HEK293 (cell line): Measurements from ENCODE around the gene NR3C2.

ENCODE experiments used
- CTCF ChIA-PET: fragments of 350-600 bp; formaldehyde crosslinking; extraction: SDS; loops from one replicate; lab custom pipeline; 2021; ENCODE audit warnings: antibody characterized with exemption; lab: Yijun Ruan, JAX
- POLR2A ChIA-PET: fragments of 300-600 bp; formaldehyde crosslinking; extraction: SDS; loops from one replicate; lab custom pipeline; 2020; ENCODE audit warnings: antibody characterized with exemption, inconsistent platforms; lab: Yijun Ruan, JAX
- H3K27ac ChIP-seq: fragments of 200-500 bp; sonication (Bioruptor generic); 2 replicates; pipeline ENCODE4 v1.5.1; 2014; ENCODE audit warnings: low read depth, low read length, control low read depth, inconsistent platforms; ENCODE audit errors: extremely low read depth
- H3K36me3 ChIP-seq, 2 experiments: fragments of 200-500 bp in 1 of 2; sonication (Bioruptor generic) in 1 of 2; 1 replicate in 1 of 2; 2 replicates in 1 of 2; pipeline ENCODE4 v1.5.1; 2014 to 2017; ENCODE audit warnings: inconsistent platforms in 2 of 2, low read length in 2 of 2; ENCODE audit not compliant: control insufficient read depth in 2 of 2, insufficient read depth in 1 of 2
- H3K4me1 ChIP-seq: fragments of 200-500 bp; sonication (Bioruptor generic); 2 replicates; pipeline ENCODE4 v1.5.1; 2014; ENCODE audit warnings: mild to moderate bottlenecking, low read length, inconsistent platforms; ENCODE audit not compliant: control insufficient read depth, insufficient read depth
- H3K4me3 ChIP-seq: 2 replicates; pipeline ENCODE4 v1.5.1; 2011; ENCODE audit warnings: low read depth, mild to moderate bottlenecking, control low read depth, low read length, moderate library complexity
- H3K9me3 ChIP-seq: fragments of 200-500 bp; sonication (Bioruptor generic); 2 replicates; pipeline ENCODE4 v1.5.1; 2014; ENCODE audit warnings: low read depth, low read length, inconsistent platforms; ENCODE audit not compliant: control insufficient read depth, insufficient read depth
- HOXC10 ChIP-seq: sonication (generic); formaldehyde crosslinking; IDR thresholded peaks from 2 replicates; pipeline ENCODE4 v1.8.1; 2023; ENCODE audit warnings: mild to moderate bottlenecking, missing genetic modification reagents
- HOXD13 ChIP-seq: sonication (generic); formaldehyde crosslinking; IDR thresholded peaks from 2 replicates; pipeline ENCODE4 v1.8.0; 2022; ENCODE audit warnings: missing genetic modification reagents, borderline replicate concordance
- KLF10 ChIP-seq: fragments of 450-650 bp; IDR thresholded peaks from 2 replicates; pipeline ENCODE4 v1.5.1; 2018; ENCODE audit warnings: missing biosample characterization, mild to moderate bottlenecking, missing genetic modification characterization
- OVOL3 ChIP-seq: fragments of 450-650 bp; formaldehyde crosslinking; IDR thresholded peaks from 2 replicates; pipeline ENCODE4 v1.5.1; 2016; ENCODE audit warnings: missing biosample characterization, missing genetic modification characterization
- PRDM1 ChIP-seq: fragments of 450-650 bp; formaldehyde crosslinking; IDR thresholded peaks from 2 replicates; pipeline ENCODE4; 2016; ENCODE audit warnings: missing biosample characterization, missing genetic modification characterization
- SCRT2 ChIP-seq: fragments of 450-650 bp; formaldehyde crosslinking; IDR thresholded peaks from 2 replicates; pipeline ENCODE4 v1.5.1; 2016; ENCODE audit warnings: missing biosample characterization, missing genetic modification characterization
- WT1 ChIP-seq: fragments of 450-650 bp; formaldehyde crosslinking; IDR thresholded peaks from 2 replicates; pipeline ENCODE4 v1.5.1; 2016; ENCODE audit warnings: missing biosample characterization, missing genetic modification characterization
- ZBTB20 ChIP-seq: fragments of 450-650 bp; formaldehyde crosslinking; IDR thresholded peaks from 2 replicates; pipeline ENCODE4 v1.5.1; 2016; ENCODE audit warnings: missing biosample characterization, missing genetic modification characterization
- ZBTB21 ChIP-seq: fragments of 450-650 bp; formaldehyde crosslinking; IDR thresholded peaks from 2 replicates; pipeline ENCODE4 v1.5.1; 2017; ENCODE audit warnings: missing biosample characterization, missing genetic modification characterization
- ZBTB48 ChIP-seq: fragments of 450-650 bp; formaldehyde crosslinking; IDR thresholded peaks from 2 replicates; pipeline ENCODE4 v1.5.1; 2016; ENCODE audit warnings: missing biosample characterization, missing genetic modification characterization
- ZFHX2 ChIP-seq: fragments of 450-650 bp; formaldehyde crosslinking; conservative IDR thresholded peaks from 2 replicates; pipeline ENCODE4 v1.5.1; 2016; ENCODE audit warnings: missing biosample characterization, missing genetic modification characterization
- ZFP37 ChIP-seq: fragments of 450-650 bp; formaldehyde crosslinking; IDR thresholded peaks from 2 replicates; pipeline ENCODE4 v1.5.1; 2016; ENCODE audit warnings: missing biosample characterization, missing genetic modification characterization
- ZNF133 ChIP-seq: fragments of 450-650 bp; formaldehyde crosslinking; IDR thresholded peaks from 2 replicates; pipeline ENCODE4 v1.5.1; 2016; ENCODE audit warnings: missing biosample characterization, missing genetic modification characterization
- ZNF140 ChIP-seq: fragments of 450-650 bp; formaldehyde crosslinking; IDR thresholded peaks from 2 replicates; pipeline ENCODE4 v1.5.1; 2016; ENCODE audit warnings: missing biosample characterization, missing genetic modification characterization
- ZNF184 ChIP-seq: fragments of 450-650 bp; IDR thresholded peaks from 2 replicates; pipeline ENCODE4 v1.5.1; 2018; ENCODE audit warnings: missing biosample characterization, mild to moderate bottlenecking, missing genetic modification characterization
- ZNF223 ChIP-seq: fragments of 450-650 bp; formaldehyde crosslinking; IDR thresholded peaks from 2 replicates; pipeline ENCODE4 v1.5.1; 2016; ENCODE audit warnings: missing biosample characterization, missing genetic modification characterization
- ZNF239 ChIP-seq: fragments of 450-650 bp; formaldehyde crosslinking; IDR thresholded peaks from 2 replicates; pipeline ENCODE4 v1.5.1; 2016; ENCODE audit warnings: missing biosample characterization, missing genetic modification characterization
- ZNF274 ChIP-seq, 2 experiments: fragments of 200-500 bp in 1 of 2; fragments of 450-650 bp in 1 of 2; sonication (Bioruptor generic) in 1 of 2; formaldehyde crosslinking in 1 of 2; IDR thresholded peaks; 2 replicates each; pipeline versions ENCODE4 v1.5.1 to v1.6.1; 2014 to 2016; ENCODE audit warnings: borderline replicate concordance in 1 of 2, inconsistent platforms in 1 of 2, low read length in 1 of 2, missing biosample characterization in 1 of 2, missing genetic modification characterization in 1 of 2
- ZNF302 ChIP-seq: fragments of 450-650 bp; formaldehyde crosslinking; IDR thresholded peaks from 2 replicates; pipeline ENCODE4 v1.5.1; 2016; ENCODE audit warnings: missing biosample characterization, missing genetic modification characterization, low read depth
- ZNF366 ChIP-seq: fragments of 450-650 bp; formaldehyde crosslinking; conservative IDR thresholded peaks from 2 replicates; pipeline ENCODE4 v1.5.1; 2016; ENCODE audit warnings: missing biosample characterization, missing genetic modification characterization
- ZNF394 ChIP-seq: fragments of 450-650 bp; formaldehyde crosslinking; IDR thresholded peaks from 2 replicates; pipeline ENCODE4 v1.5.1; 2016; ENCODE audit warnings: missing biosample characterization, missing genetic modification characterization, mild to moderate bottlenecking, moderate library complexity, borderline replicate concordance
- ZNF423 ChIP-seq: fragments of 450-650 bp; formaldehyde crosslinking; IDR thresholded peaks from 2 replicates; pipeline ENCODE4 v1.5.1; 2016; ENCODE audit warnings: missing biosample characterization, missing genetic modification characterization
- ZNF558 ChIP-seq: fragments of 450-650 bp; formaldehyde crosslinking; IDR thresholded peaks from 2 replicates; pipeline ENCODE4 v1.5.1; 2016; ENCODE audit warnings: missing biosample characterization, missing genetic modification characterization
- ZNF610 ChIP-seq: fragments of 450-650 bp; formaldehyde crosslinking; IDR thresholded peaks from 2 replicates; pipeline ENCODE4 v1.5.1; 2016; ENCODE audit warnings: missing biosample characterization, missing genetic modification characterization, borderline replicate concordance
- ZNF747 ChIP-seq: fragments of 450-650 bp; formaldehyde crosslinking; IDR thresholded peaks from 2 replicates; pipeline ENCODE4 v1.5.1; 2016; ENCODE audit warnings: missing biosample characterization, missing genetic modification characterization
- ZNF776 ChIP-seq: fragments of 450-650 bp; formaldehyde crosslinking; IDR thresholded peaks from 2 replicates; pipeline ENCODE4 v1.5.0; 2017; ENCODE audit warnings: missing biosample characterization, missing genetic modification characterization, borderline replicate concordance
- ZNF837 ChIP-seq: fragments of 450-650 bp; formaldehyde crosslinking; IDR thresholded peaks from 2 replicates; pipeline ENCODE4 v1.5.1; 2016; ENCODE audit warnings: missing biosample characterization, missing genetic modification characterization
- ZSCAN23 ChIP-seq: fragments of 450-650 bp; formaldehyde crosslinking; IDR thresholded peaks from 2 replicates; pipeline ENCODE4 v1.5.1; 2016; ENCODE audit warnings: missing biosample characterization, missing genetic modification characterization
- ZXDB ChIP-seq: fragments of 450-650 bp; formaldehyde crosslinking; IDR thresholded peaks from 2 replicates; pipeline ENCODE4 v1.5.1; 2016; ENCODE audit warnings: missing biosample characterization, missing genetic modification characterization
- TF ChIP-seq, protein P1 (sequence below): fragments of 450-650 bp; formaldehyde crosslinking; IDR thresholded peaks from 2 replicates; pipeline ENCODE4 v1.5.1; 2016; ENCODE audit warnings: missing biosample characterization, missing genetic modification characterization
- TF ChIP-seq, protein P2 (sequence below): fragments of 450-650 bp; formaldehyde crosslinking; IDR thresholded peaks from 2 replicates; pipeline ENCODE4 v1.5.1; 2016; ENCODE audit warnings: missing biosample characterization, missing genetic modification characterization
- TF ChIP-seq, protein P3 (sequence below): fragments of 450-650 bp; formaldehyde crosslinking; IDR thresholded peaks from 2 replicates; pipeline ENCODE4 v1.5.1; 2016; ENCODE audit warnings: missing biosample characterization, missing genetic modification characterization

Gene NR3C2

DNA sequence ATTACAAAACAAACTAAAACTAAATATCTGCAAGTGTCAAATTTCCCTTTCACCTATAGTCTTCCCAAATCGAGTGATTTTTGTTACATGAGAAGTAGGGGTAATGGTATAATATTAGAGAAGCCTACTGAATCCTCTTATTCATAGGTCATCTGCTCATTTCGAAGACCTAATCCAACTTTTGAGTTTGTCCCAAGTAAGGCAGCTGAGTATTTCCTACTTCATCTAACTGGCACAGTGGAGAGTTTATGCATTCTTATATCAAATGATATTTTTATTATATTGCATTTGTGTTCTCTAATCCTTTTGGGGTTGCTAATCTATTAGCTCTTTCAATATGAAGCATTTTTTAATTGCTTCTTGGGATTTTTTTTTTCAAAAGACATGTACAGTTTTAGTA lies 7.7 kb upstream of the NR3C2 start:
- Histone ChIP-seq H3K27ac (no peak overlapping the region), H3K4me1 (peaks cover 6% of the 10 kb centered on the region)
- no peak for TF ChIP-seq ZNF747 (tag by site-specific recombination)
- TF ChIP-seq, protein P1, sequence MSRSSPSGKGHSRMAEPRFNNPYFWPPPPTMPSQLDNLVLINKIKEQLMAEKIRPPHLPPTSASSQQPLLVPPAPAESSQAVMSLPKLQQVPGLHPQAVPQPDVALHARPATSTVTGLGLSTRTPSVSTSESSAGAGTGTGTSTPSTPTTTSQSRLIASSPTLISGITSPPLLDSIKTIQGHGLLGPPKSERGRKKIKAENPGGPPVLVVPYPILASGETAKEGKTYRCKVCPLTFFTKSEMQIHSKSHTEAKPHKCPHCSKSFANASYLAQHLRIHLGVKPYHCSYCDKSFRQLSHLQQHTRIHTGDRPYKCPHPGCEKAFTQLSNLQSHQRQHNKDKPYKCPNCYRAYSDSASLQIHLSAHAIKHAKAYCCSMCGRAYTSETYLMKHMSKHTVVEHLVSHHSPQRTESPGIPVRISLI (tag by site-specific recombination), result no peak
- no peak for TF ChIP-seq ZSCAN23 (tag by site-specific recombination)
- TF ChIP-seq ZNF610, result no peak
- no peak for TF ChIP-seq ZBTB20
- no peak for TF ChIP-seq ZNF184 (tag by site-specific recombination)
- TF ChIP-seq ZBTB48 (tag by site-specific recombination), result no peak
- TF ChIP-seq ZNF274 (IDR thresholded peaks at IDR 0.05; ENCODE audit: low read length), result no peak
- TF ChIP-seq ZNF274 (tag by site-specific recombination; IDR thresholded peaks at IDR 0.05; ENCODE audit: borderline replicate concordance), result no peak
- TF ChIP-seq ZFP37, result no peak
- TF ChIP-seq ZNF394 (tag by site-specific recombination), result no peak
- TF ChIP-seq ZNF837 (tag by site-specific recombination), result no peak
- TF ChIP-seq ZNF776 (tag by site-specific recombination), result no peak
- TF ChIP-seq, protein P2, sequence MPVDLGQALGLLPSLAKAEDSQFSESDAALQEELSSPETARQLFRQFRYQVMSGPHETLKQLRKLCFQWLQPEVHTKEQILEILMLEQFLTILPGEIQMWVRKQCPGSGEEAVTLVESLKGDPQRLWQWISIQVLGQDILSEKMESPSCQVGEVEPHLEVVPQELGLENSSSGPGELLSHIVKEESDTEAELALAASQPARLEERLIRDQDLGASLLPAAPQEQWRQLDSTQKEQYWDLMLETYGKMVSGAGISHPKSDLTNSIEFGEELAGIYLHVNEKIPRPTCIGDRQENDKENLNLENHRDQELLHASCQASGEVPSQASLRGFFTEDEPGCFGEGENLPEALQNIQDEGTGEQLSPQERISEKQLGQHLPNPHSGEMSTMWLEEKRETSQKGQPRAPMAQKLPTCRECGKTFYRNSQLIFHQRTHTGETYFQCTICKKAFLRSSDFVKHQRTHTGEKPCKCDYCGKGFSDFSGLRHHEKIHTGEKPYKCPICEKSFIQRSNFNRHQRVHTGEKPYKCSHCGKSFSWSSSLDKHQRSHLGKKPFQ (tag by site-specific recombination), result no peak
- no peak for TF ChIP-seq ZNF239
- no peak for TF ChIP-seq HOXD13 (CRISPR knock-in tag)
- no peak for TF ChIP-seq OVOL3 (tag by site-specific recombination)
- no peak for TF ChIP-seq ZFHX2 (tag by site-specific recombination)
- no peak for TF ChIP-seq SCRT2 (tag by site-specific recombination)
- TF ChIP-seq ZNF423, result no peak
- TF ChIP-seq, all 188 proteins: peak for 0
- Histone ChIP-seq H3K9me3 (no peaks in the 10 kb centered on the region), H3K36me3 (no peaks in the 10 kb centered on the region), H3K4me3 (no peak overlapping the region)
- ChIA-PET POLR2A (no interaction called here), CTCF (no interaction called here)

DNA sequence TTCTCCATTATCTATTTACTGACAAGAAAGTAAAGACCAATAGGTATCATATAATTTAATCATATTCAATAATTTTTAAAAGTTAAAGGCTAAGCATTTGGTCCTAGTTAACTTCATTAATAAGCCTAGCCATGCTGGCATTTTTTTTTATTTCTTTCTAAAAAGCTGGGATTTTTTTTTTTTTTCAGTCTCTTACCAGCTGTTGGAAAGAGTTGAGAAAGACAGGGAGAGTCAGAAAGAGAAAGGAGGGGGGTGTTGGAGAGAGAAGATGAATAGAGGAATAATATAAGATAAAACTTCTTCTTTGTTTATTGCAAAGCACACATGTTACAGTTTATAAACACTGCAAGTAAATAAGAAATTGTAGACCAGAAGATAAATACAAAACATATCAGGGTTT lies 5.9 kb upstream of the NR3C2 start:
- POLR2A ChIA-PET, result no interaction called here
- no peak overlapping the region for H3K27ac ChIP-seq
- TF ChIP-seq ZNF140 (tag by site-specific recombination), result no peak
- 0 out of 2 replicates have a peak, but pooled peaks have one; percentile 31 for TF ChIP-seq PRDM1 (tag by site-specific recombination)
- no peak for TF ChIP-seq ZNF302 (tag by site-specific recombination)
- no peak for TF ChIP-seq HOXC10 (CRISPR knock-in tag)
- TF ChIP-seq, all 188 proteins: peak for 1
- Histone ChIP-seq H3K4me3 (no peak overlapping the region), H3K36me3 (no peaks in the 10 kb centered on the region), H3K9me3 (no peaks in the 10 kb centered on the region), H3K4me1 (peaks cover 6% of the 10 kb centered on the region)
- CTCF ChIA-PET, result no interaction called here

DNA sequence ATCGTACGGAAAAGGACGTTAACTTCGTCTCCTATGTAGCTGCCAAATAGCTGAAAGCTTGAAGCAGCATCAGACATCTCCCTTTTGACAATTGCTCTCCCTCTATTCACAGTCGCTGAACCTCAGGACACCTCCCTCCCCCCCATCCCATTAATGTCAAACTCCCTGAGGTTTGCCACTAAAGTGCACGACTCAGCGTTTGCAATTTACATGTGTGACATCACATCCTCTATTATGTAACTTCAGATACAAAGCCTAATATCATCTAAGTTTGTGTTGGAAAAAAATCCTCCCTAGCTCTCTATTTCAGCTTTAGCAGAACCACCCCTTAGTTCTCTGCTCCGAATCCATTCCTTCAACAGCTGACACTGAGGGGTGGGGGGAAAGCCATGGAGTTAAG lies 5.5 kb upstream of the NR3C2 start:
- no peaks in the 10 kb centered on the region for H3K9me3 ChIP-seq
- TF ChIP-seq ZNF133, result no peak
- peak; percentile 72 for TF ChIP-seq WT1 (tag by site-specific recombination)
- 0 out of 2 replicates have a peak, but pooled peaks have one; percentile 54 for TF ChIP-seq ZBTB21 (tag by site-specific recombination)
- no peak for TF ChIP-seq ZXDB (tag by site-specific recombination)
- TF ChIP-seq ZNF558 (tag by site-specific recombination), result no peak
- TF ChIP-seq ZNF366 (tag by site-specific recombination), result peak; percentile 49; the same call in 1 of the 2 replicates
- TF ChIP-seq, protein P3, sequence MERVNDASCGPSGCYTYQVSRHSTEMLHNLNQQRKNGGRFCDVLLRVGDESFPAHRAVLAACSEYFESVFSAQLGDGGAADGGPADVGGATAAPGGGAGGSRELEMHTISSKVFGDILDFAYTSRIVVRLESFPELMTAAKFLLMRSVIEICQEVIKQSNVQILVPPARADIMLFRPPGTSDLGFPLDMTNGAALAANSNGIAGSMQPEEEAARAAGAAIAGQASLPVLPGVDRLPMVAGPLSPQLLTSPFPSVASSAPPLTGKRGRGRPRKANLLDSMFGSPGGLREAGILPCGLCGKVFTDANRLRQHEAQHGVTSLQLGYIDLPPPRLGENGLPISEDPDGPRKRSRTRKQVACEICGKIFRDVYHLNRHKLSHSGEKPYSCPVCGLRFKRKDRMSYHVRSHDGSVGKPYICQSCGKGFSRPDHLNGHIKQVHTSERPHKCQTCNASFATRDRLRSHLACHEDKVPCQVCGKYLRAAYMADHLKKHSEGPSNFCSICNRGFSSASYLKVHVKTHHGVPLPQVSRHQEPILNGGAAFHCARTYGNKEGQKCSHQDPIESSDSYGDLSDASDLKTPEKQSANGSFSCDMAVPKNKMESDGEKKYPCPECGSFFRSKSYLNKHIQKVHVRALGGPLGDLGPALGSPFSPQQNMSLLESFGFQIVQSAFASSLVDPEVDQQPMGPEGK (tag by site-specific recombination), result 0 out of 2 replicates have a peak, but pooled peaks have one; percentile 24
- 0 out of 2 replicates have a peak, but pooled peaks have one; percentile 32 for TF ChIP-seq KLF10 (tag by site-specific recombination)
- TF ChIP-seq ZNF223 (tag by site-specific recombination), result no peak

More for the DNA sequence above, 5.5 kb upstream of the NR3C2 start:
- ChIA-PET CTCF (no interaction called here), POLR2A (no interaction called here)
- Histone ChIP-seq H3K4me1 (peaks cover 6% of the 10 kb centered on the region), H3K36me3 (no peaks in the 10 kb centered on the region), H3K27ac (no peak overlapping the region), H3K4me3 (no peak overlapping the region)
